ENCODE data around the gene NACC2.
"Not testable (repeated sequence)": the region's sequence is repeated elsewhere in the genome, so short reads cannot be mapped to it uniquely, and the experiment has no call there.

NACC2 gene

DNA sequence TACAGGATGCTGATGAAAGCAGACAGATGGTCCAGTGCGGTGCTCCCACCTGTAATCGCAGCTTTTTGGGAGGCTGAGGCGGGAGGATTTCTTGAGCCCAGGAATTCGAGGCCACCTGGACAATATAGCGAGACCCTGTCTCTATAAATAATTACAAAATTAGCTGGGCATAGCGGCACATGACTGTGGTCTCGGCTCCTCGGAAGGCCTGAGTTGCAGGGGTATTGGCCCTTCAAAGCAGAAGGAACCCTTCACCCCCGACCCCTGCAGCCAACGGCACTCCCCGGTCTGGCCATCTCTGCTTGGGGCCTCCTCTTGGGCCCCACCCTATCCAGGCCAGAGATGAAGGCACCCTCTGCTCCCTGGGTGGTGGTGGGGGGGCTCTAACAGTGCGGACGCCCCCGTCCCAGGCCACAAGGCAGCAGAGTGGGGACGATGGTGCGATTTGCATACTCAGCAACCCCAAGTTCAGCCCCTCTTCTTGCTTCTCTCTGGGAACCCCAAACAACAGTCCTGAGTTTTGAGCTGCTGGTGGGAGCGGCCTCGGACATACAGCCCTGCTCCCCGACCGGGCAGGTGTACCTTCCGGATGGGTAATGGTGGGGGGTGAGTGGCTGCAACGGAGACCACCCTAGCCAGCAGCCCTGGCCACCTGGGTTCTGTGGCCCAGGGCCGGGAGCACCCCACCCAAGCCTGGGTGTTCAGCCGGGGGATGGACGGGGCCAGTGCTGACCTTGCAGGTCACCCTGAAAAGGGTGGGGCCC, 50.7 kb downstream of the NACC2 start:
- no peak overlapping the region for H3K9ac ChIP-seq
- H3K79me2 ChIP-seq (ENCODE audit: insufficient read depth, low read depth) = no peaks in the 10 kb centered on the region
- TF ChIP-seq, protein P1, sequence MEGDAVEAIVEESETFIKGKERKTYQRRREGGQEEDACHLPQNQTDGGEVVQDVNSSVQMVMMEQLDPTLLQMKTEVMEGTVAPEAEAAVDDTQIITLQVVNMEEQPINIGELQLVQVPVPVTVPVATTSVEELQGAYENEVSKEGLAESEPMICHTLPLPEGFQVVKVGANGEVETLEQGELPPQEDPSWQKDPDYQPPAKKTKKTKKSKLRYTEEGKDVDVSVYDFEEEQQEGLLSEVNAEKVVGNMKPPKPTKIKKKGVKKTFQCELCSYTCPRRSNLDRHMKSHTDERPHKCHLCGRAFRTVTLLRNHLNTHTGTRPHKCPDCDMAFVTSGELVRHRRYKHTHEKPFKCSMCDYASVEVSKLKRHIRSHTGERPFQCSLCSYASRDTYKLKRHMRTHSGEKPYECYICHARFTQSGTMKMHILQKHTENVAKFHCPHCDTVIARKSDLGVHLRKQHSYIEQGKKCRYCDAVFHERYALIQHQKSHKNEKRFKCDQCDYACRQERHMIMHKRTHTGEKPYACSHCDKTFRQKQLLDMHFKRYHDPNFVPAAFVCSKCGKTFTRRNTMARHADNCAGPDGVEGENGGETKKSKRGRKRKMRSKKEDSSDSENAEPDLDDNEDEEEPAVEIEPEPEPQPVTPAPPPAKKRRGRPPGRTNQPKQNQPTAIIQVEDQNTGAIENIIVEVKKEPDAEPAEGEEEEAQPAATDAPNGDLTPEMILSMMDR (conservative IDR thresholded peaks at IDR 0.05; ENCODE audit: low read depth, low read length) = no peak
- no peak overlapping the region for H3K27ac ChIP-seq
- H3K36me3 ChIP-seq (ENCODE audit: insufficient read depth) = no peaks in the 10 kb centered on the region
- no peaks in the 10 kb centered on the region for H4K20me1 ChIP-seq (ENCODE audit: insufficient read depth)
- H2AFZ ChIP-seq (ENCODE audit: low read depth) = no peak overlapping the region
- H3K4me1 ChIP-seq (ENCODE audit: low read depth, poor library complexity, severe bottlenecking) = no peaks in the 10 kb centered on the region
- peaks cover 93% of the 10 kb centered on the region for H3K27me3 ChIP-seq (ENCODE audit: insufficient read depth, low read depth)
- no peak overlapping the region for H3K4me3 ChIP-seq (IDR thresholded peaks at IDR 0.05; ENCODE audit: insufficient read depth, low read depth, low read length)
- H3K4me2 ChIP-seq = no peak overlapping the region

DNA sequence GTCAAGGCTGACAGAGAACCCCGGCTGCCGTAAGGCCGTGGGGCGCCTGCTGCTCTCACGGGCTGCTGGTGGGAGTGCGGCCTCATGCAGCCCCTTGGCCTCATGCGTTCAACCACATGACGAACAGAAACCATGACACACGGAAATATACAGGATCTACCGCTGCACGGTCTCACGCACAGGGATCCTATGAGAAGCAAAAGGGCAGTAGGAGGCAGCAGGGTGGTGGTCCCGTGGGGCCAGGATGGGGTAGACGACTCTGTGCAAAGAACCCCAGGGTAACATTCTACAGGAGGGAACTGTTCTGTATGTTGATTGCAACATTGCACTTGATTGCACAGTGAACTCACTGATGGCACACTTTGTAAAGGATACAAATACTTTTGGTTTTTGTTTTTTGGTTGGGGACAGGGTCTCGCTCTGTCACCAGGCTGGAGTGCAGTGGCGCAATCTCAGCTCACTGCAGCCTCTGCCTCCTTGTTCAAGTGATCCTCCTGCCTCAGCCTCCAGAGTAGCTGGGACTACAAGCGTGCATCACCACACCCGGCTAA, 51.6 kb downstream of the NACC2 start:
- Histone ChIP-seq H3K4me2 (no peak overlapping the region), H3K79me2 (ENCODE audit: insufficient read depth, low read depth) (no peaks in the 10 kb centered on the region)

DNA sequence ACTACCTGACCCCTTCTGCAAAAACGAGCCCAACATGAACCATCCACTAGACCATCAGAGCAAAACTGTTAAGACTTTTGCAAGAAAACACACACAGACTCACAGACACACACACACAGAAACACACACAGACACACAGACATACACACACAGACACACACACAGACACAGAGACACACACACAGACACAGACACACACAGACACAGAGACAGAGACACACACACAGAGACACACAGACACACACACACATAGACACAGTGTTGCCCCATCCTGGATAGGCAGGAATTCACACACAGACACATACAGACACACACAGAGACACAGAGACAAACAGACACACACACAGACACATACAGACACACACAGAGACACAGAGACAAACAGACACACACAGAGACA, 52.5 kb downstream of the NACC2 start:
- Histone ChIP-seq H4K20me1 (ENCODE audit: insufficient read depth) (no peaks in the 10 kb centered on the region), H3K27me3 (ENCODE audit: insufficient read depth, low read depth) (peaks cover 92% of the 10 kb centered on the region), H2AFZ (ENCODE audit: low read depth) (no peak overlapping the region), H3K36me3 (ENCODE audit: insufficient read depth) (no peaks in the 10 kb centered on the region), H3K9ac (no peak overlapping the region), H3K4me1 (ENCODE audit: low read depth, poor library complexity, severe bottlenecking) (no peaks in the 10 kb centered on the region), H3K27ac (no peak overlapping the region), H3K4me3 (IDR thresholded peaks at IDR 0.05; ENCODE audit: insufficient read depth, low read depth, low read length) (no peak overlapping the region), H3K4me2 (no peak overlapping the region), H3K79me2 (ENCODE audit: insufficient read depth, low read depth) (no peaks in the 10 kb centered on the region)
- TF ChIP-seq, protein P1 (conservative IDR thresholded peaks at IDR 0.05; ENCODE audit: low read depth, low read length) = no peak

More for the DNA sequence above, 51.6 kb downstream of the NACC2 start:
- H3K27ac ChIP-seq = no peak overlapping the region
- peaks cover 93% of the 10 kb centered on the region for H3K27me3 ChIP-seq (ENCODE audit: insufficient read depth, low read depth)
- H3K36me3 ChIP-seq (ENCODE audit: insufficient read depth) = no peaks in the 10 kb centered on the region
- H4K20me1 ChIP-seq (ENCODE audit: insufficient read depth) = no peaks in the 10 kb centered on the region
- no peaks in the 10 kb centered on the region for H3K4me1 ChIP-seq (ENCODE audit: low read depth, poor library complexity, severe bottlenecking)
- no peak overlapping the region for H2AFZ ChIP-seq (ENCODE audit: low read depth)
- TF ChIP-seq, protein P1 (conservative IDR thresholded peaks at IDR 0.05; ENCODE audit: low read depth, low read length) = no peak
- no peak overlapping the region for H3K4me3 ChIP-seq (IDR thresholded peaks at IDR 0.05; ENCODE audit: insufficient read depth, low read depth, low read length)
- H3K9ac ChIP-seq = no peak overlapping the region

DNA sequence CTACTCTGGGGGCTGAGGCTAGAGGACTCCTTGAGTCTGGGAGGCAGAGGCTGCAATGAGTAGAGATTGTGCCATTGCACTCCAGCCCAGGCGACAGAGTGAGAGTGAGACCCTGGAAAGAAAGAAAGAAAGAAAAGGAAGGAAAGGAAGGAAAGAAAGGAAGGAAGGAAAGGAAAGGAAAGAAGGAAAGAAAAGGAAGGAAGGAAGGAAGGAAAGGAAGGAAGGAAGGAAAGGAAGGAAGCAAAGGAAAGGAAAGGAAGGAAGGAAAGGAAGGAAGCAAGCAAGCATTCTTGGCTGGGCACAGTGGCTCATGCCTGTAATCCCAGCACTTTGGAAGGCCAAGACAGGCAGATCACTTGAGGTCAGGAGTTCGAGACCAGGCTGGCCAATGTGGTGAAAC, 54.2 kb downstream of the NACC2 start:
- H3K9ac ChIP-seq; H3K36me3 ChIP-seq (ENCODE audit: insufficient read depth); H3K27ac ChIP-seq; H4K20me1 ChIP-seq (ENCODE audit: insufficient read depth); H3K4me1 ChIP-seq (ENCODE audit: low read depth, poor library complexity, severe bottlenecking); H3K4me3 ChIP-seq (IDR thresholded peaks at IDR 0.05; ENCODE audit: insufficient read depth, low read depth, low read length); H2AFZ ChIP-seq (ENCODE audit: low read depth); H3K79me2 ChIP-seq (ENCODE audit: insufficient read depth, low read depth); H3K4me2 ChIP-seq: not testable (repeated sequence)
- peaks cover 90% of the 10 kb centered on the region for H3K27me3 ChIP-seq (ENCODE audit: insufficient read depth, low read depth)

DNA sequence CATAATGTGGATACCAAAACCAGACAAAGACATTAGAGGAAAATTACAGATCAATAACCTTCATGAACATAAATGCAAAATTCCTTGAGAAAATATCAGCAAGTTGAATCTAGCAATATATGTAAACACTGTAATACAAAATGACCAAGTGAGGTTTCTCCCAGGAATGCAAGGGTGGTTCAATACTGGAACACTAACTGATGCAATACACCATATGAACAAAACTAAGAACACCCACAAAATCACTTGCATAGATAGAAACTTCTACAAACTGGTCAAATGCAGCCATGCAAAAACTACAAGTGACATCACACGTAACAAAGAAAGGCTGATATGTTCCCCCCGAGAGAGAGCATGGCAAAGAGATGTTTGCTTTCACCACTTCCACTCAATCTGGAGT, 55.6 kb downstream of the NACC2 start:
- Histone ChIP-seq H3K27ac (no peak overlapping the region), H4K20me1 (ENCODE audit: insufficient read depth) (no peaks in the 10 kb centered on the region)

More for the DNA sequence above, 55.6 kb downstream of the NACC2 start:
- Histone ChIP-seq H3K4me1 (ENCODE audit: low read depth, poor library complexity, severe bottlenecking) (no peaks in the 10 kb centered on the region), H3K4me2 (no peak overlapping the region), H3K27me3 (ENCODE audit: insufficient read depth, low read depth) (peaks cover 93% of the 10 kb centered on the region), H3K79me2 (ENCODE audit: insufficient read depth, low read depth) (no peaks in the 10 kb centered on the region), H3K9ac (no peak overlapping the region), H3K4me3 (IDR thresholded peaks at IDR 0.05; ENCODE audit: insufficient read depth, low read depth, low read length) (no peak overlapping the region), H3K36me3 (ENCODE audit: insufficient read depth) (no peaks in the 10 kb centered on the region), H2AFZ (ENCODE audit: low read depth) (no peak overlapping the region)
- TF ChIP-seq, protein P1 (conservative IDR thresholded peaks at IDR 0.05; ENCODE audit: low read depth, low read length) = no peak

Data from KMS-11 (cell line).